Body of pancreas (tissue), 4 donors: ENCODE results near the gene GJC2.

ENCODE experiments used
- POLR2A ChIP-seq, 3 donors: fragments of 450-650 bp; IDR thresholded peaks; one replicate each; pipeline ENCODE4 v1.6.1; 2016; ENCODE audit warnings: antibody characterized with exemption in 3 of 3, mild to moderate bottlenecking in 2 of 3
- TF ChIP-seq, protein P1 (sequence below), 7 experiments: fragments of 450-650 bp in 4 of 7; fragments of 200-600 bp in 3 of 7; sonication (generic) in 3 of 7; IDR thresholded peaks; one replicate each; pipeline ENCODE4 v1.5.1; 2016 to 2019; ENCODE audit warnings: antibody characterized with exemption in 7 of 7

GRCh38 chr1:228112617-228113016 lies 37.1 kb upstream of the GJC2 start:
- no peak for TF ChIP-seq POLR2A (IDR thresholded peaks at IDR 0.05)
- TF ChIP-seq, protein P1, sequence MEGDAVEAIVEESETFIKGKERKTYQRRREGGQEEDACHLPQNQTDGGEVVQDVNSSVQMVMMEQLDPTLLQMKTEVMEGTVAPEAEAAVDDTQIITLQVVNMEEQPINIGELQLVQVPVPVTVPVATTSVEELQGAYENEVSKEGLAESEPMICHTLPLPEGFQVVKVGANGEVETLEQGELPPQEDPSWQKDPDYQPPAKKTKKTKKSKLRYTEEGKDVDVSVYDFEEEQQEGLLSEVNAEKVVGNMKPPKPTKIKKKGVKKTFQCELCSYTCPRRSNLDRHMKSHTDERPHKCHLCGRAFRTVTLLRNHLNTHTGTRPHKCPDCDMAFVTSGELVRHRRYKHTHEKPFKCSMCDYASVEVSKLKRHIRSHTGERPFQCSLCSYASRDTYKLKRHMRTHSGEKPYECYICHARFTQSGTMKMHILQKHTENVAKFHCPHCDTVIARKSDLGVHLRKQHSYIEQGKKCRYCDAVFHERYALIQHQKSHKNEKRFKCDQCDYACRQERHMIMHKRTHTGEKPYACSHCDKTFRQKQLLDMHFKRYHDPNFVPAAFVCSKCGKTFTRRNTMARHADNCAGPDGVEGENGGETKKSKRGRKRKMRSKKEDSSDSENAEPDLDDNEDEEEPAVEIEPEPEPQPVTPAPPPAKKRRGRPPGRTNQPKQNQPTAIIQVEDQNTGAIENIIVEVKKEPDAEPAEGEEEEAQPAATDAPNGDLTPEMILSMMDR (IDR thresholded peaks at IDR 0.05) = no peak
